ENCODE results near the gene PLEKHJ1. TPM values are rescaled to one million over a fixed set of nuclear protein-coding genes. Genes with fewer than 3 reads are reported as not detected.
A peak's percentile ranks its signal among the peaks of the same experiment; 100 is the strongest.

PLEKHJ1 gene
- 10 to 100 TPM; 64.4 to 64.6 TPM for total RNA-seq
- polyA plus RNA-seq, result 10 to 100 TPM; 70.1 to 76.4 TPM
- long read RNA-seq, donor 1, transcript PLEKHJ1-201 (6 exons, 1,206 nt), result major isoform, 21 of 28 reads
- long read RNA-seq, donor 1, partial matches to known transcripts, result 0 of 28 reads
- long read RNA-seq, donor 1, other reads (novel, unspliced or antisense), result 0 of 28 reads
- long read RNA-seq, donor 2, transcript PLEKHJ1-201 (6 exons, 1,206 nt), result major isoform, 20 of 24 reads
- long read RNA-seq, donor 2, partial matches to known transcripts, result 0 of 24 reads
- long read RNA-seq, donor 2, other reads (novel, unspliced or antisense), result 0 of 24 reads
- long read RNA-seq, donor 3, transcript PLEKHJ1-201 (6 exons, 1,206 nt), result major isoform, 10 of 55 reads
- long read RNA-seq, donor 3, partial matches to known transcripts, result 15 of 55 reads
- long read RNA-seq, donor 3, other reads (novel, unspliced or antisense), result 27 of 55 reads
- long read RNA-seq, donor 4, transcript PLEKHJ1-201 (6 exons, 1,206 nt), result major isoform, 11 of 78 reads
- long read RNA-seq, donor 4, partial matches to known transcripts, result 62 of 78 reads
- long read RNA-seq, donor 4, other reads (novel, unspliced or antisense), result 0 of 78 reads
- long read RNA-seq, donor 5, transcript PLEKHJ1-201 (6 exons, 1,206 nt), result major isoform, 29 of 46 reads
- long read RNA-seq, donor 5, transcript PLEKHJ1-206 (5 exons, 1,311 nt), result minor isoform, 7 of 46 reads
- long read RNA-seq, donor 5, partial matches to known transcripts, result 6 of 46 reads
- long read RNA-seq, donor 5, other reads (novel, unspliced or antisense), result 0 of 46 reads

DNA sequence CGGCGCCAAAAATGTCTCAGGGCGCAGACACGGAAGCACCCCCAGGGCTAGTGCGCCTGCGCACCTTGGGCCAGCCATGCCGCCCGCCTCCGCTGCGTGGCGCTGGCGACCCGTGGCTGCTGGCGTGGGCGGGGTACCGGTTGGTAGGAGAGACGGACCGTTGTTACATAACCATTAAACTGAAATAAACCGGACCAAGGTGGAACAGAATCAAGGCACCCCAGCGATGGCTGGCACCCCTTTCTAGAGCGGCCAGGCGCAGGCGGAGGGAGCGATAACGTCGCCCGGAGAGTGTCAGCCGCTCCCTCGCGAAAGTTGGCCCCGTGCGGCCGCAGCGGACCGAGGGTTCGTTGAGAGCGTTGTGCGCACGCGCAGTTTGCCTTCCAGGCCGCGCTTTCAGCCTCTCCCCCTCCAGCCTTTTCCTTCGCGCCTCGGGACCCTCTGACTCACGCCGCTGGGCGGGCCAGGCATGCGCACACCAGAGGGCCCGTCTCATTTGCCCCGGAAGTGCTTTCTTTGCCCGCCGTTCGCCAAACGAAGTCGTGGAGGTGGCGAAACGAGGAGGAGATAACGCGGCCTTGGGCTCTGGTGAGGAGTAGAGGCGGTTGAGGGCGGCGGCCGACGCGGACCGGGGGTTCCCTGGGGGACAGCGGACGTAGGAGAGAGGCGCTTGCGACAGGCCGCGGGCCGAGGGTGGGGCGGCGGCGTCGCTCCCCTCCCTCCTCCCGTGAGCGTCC, at the start of gene PLEKHJ1, which contains the start of gene SF3A2:
Gene PLEKHJ1, minus strand, starts transcription at position 16 of the 737 bp plus-strand sequence. CDS start 81 bp downstream, outside the sequence.
Gene SF3A2, plus strand, starts transcription at position 511 of the 737 bp plus-strand sequence. CDS start 6,595 bp downstream, outside the sequence.
- WGBS, 2 donors, result 0 to 1% methylated on average over 60 to 80 of the region's 80 CpGs
- peak within 1 kb of the TSS; percentile 96 to 99 for H3K27ac ChIP-seq (ENCODE audit: low read depth in 1 of 2, low read length in 1 of 2)
- TF ChIP-seq, protein P1, sequence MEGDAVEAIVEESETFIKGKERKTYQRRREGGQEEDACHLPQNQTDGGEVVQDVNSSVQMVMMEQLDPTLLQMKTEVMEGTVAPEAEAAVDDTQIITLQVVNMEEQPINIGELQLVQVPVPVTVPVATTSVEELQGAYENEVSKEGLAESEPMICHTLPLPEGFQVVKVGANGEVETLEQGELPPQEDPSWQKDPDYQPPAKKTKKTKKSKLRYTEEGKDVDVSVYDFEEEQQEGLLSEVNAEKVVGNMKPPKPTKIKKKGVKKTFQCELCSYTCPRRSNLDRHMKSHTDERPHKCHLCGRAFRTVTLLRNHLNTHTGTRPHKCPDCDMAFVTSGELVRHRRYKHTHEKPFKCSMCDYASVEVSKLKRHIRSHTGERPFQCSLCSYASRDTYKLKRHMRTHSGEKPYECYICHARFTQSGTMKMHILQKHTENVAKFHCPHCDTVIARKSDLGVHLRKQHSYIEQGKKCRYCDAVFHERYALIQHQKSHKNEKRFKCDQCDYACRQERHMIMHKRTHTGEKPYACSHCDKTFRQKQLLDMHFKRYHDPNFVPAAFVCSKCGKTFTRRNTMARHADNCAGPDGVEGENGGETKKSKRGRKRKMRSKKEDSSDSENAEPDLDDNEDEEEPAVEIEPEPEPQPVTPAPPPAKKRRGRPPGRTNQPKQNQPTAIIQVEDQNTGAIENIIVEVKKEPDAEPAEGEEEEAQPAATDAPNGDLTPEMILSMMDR (IDR thresholded peaks at IDR 0.05; ENCODE audit: control extremely low read depth, extremely low read depth), result peak; percentile 97
- peaks cover 0 to 25% (median 2%) of the 10 kb centered on the region in 4 donors for H3K36me3 ChIP-seq (ENCODE audit: control insufficient read depth in 4 of 4, insufficient read depth in 4 of 4, low read length in 4 of 4)
- H3K4me1 ChIP-seq (ENCODE audit: control insufficient read depth in 5 of 5, insufficient read depth in 5 of 5, low read length in 5 of 5), result peaks cover 19 to 46% (median 22%) of the 10 kb centered on the region in 5 donors
- ATAC-seq (ENCODE audit: insufficient read depth, low FRiP score) (peak; percentile 85), DNase-seq (peak; percentile 99)
- H3K27me3 ChIP-seq (ENCODE audit: control insufficient read depth in 3 of 3, insufficient read depth in 3 of 3, low read length in 2 of 3), result no peaks in the 10 kb centered on the region
- H3K9me3 ChIP-seq (ENCODE audit: control insufficient read depth in 4 of 4, insufficient read depth in 3 of 4, low read length in 3 of 4), result no peaks in the 10 kb centered on the region
- peak within 1 kb of the TSS; percentile 81 for H3K4me3 ChIP-seq
- H3K9ac ChIP-seq (ENCODE audit: insufficient read depth in 1 of 2, low read length in 2 of 2), result peak within 1 kb of the TSS; percentile 44 to 89

DNA sequence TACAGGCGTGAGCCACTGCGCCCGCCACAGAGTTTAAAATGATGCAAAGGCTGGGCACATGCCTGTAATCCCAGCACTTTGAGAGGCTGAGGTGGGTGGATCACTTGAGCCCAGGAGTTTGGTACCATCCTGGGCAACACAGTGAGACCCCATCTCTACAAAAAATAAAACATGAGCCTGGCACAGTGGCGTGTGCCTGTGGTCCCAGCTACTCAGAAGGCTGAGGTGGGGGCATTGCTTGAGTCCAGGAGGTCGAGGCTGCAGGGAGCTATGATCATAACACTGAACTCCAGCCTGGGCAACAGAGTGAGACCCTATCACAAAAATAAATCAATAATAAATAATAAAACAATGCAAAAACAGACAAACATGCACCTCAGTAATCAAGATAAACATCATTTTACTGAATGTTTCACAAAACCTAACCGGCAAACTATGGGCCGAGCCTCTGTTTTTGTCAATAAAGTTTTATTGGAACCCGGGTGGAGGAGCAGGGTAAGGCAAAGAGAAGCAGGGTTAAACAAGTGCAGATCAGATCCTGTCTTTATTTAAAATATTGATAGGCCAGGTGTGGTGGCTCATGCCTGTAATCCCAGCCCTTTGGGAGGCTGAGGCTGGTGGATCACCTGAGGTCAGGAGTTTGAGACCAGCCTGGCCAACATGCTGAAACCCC, 47.8 kb upstream of the PLEKHJ1 start:
- DNase-seq, result no peak
- ATAC-seq (ENCODE audit: insufficient read depth, low FRiP score), result no peak
- Histone ChIP-seq H3K27ac (ENCODE audit: low read depth in 1 of 2, low read length in 1 of 2) (no peak overlapping the region), H3K4me1 (ENCODE audit: control insufficient read depth in 5 of 5, insufficient read depth in 5 of 5, low read length in 5 of 5) (peaks cover 0 to 12% (median 3%) of the 10 kb centered on the region in 5 donors), H3K4me3 (no peak overlapping the region), H3K36me3 (ENCODE audit: control insufficient read depth in 4 of 4, insufficient read depth in 4 of 4, low read length in 4 of 4) (no peaks in the 10 kb centered on the region), H3K9me3 (ENCODE audit: control insufficient read depth in 4 of 4, insufficient read depth in 3 of 4, low read length in 3 of 4) (no peaks in the 10 kb centered on the region), H3K27me3 (ENCODE audit: control insufficient read depth in 3 of 3, insufficient read depth in 3 of 3, low read length in 2 of 3) (peaks cover 0 to 17% (median 4%) of the 10 kb centered on the region in 3 donors), H3K9ac (ENCODE audit: insufficient read depth in 1 of 2, low read length in 2 of 2) (no peak overlapping the region)
- TF ChIP-seq, protein P1 (IDR thresholded peaks at IDR 0.05; ENCODE audit: control extremely low read depth, extremely low read depth), result no peak
- WGBS, 2 donors, result 90 to 95% methylated on average over 8 of the region's 8 CpGs

GRCh38 chr19:2282862-2283237, 46.7 kb upstream of the PLEKHJ1 start:
- no peak overlapping the region for H3K9ac ChIP-seq (ENCODE audit: insufficient read depth in 1 of 2, low read length in 2 of 2)
- peaks cover 0 to 12% (median 3%) of the 10 kb centered on the region in 5 donors for H3K4me1 ChIP-seq (ENCODE audit: control insufficient read depth in 5 of 5, insufficient read depth in 5 of 5, low read length in 5 of 5)
- TF ChIP-seq, protein P1 (IDR thresholded peaks at IDR 0.05; ENCODE audit: control extremely low read depth, extremely low read depth), result no peak
- no peak overlapping the region for H3K27ac ChIP-seq (ENCODE audit: low read depth in 1 of 2, low read length in 1 of 2)
- ATAC-seq (ENCODE audit: insufficient read depth, low FRiP score) (no peak), DNase-seq (peak in 1 of 3 donors; percentile 11)
- no peaks in the 10 kb centered on the region for H3K36me3 ChIP-seq (ENCODE audit: control insufficient read depth in 4 of 4, insufficient read depth in 4 of 4, low read length in 4 of 4)
- WGBS, 2 donors, result 72% methylated on average over 11 of the region's 11 CpGs
- H3K9me3 ChIP-seq (ENCODE audit: control insufficient read depth in 4 of 4, insufficient read depth in 3 of 4, low read length in 3 of 4), result no peaks in the 10 kb centered on the region
- H3K4me3 ChIP-seq, result no peak overlapping the region
- H3K27me3 ChIP-seq (ENCODE audit: control insufficient read depth in 3 of 3, insufficient read depth in 3 of 3, low read length in 2 of 3), result peaks cover 0 to 6% (median 0%) of the 10 kb centered on the region in 3 donors
